Activated CD8-positive, alpha-beta T cell treated with anti-CD3 and anti-CD28 coated beads for 36 hours (primary cell): Measurements from ENCODE around the gene DDX54. TPM values are rescaled to one million over a fixed set of nuclear protein-coding genes. Genes with fewer than 3 reads are reported as not detected.
"Not testable (repeated sequence)": the region's sequence is repeated elsewhere in the genome, so short reads cannot be mapped to it uniquely, and the experiment has no call there.

Source experiments
- ATAC-seq: fragments of 200-7000 bp; cut with Tn5 transposase; one replicate; pipeline ENCODE4 v1.10.0; 2021; ENCODE audit warnings: mild to moderate bottlenecking, moderate library complexity
- CTCF ChIA-PET: fragments of 350-600 bp; sonication (Branson Sonifier 250); formaldehyde crosslinking; loops from one replicate; lab custom pipeline; 2021; ENCODE audit warnings: antibody characterized with exemption; lab: Charles Lee
- POLR2A ChIA-PET: fragments of 350-600 bp; sonication (Branson Sonifier 250); formaldehyde crosslinking; loops from one replicate; lab custom pipeline; 2021; ENCODE audit warnings: antibody characterized with exemption; lab: Charles Lee
- DNase-seq: peaks from one replicate; pipeline ENCODE4 v3.0.0-alpha.2; 2020
- H3K27ac Mint-ChIP-seq: one replicate; pipeline ENCODE4 v1.8.0; 2021; ENCODE audit warnings: mild to moderate bottlenecking, mixed read lengths
- H3K27me3 Mint-ChIP-seq: one replicate; pipeline ENCODE4 v1.8.0; 2021; ENCODE audit warnings: mixed read lengths
- H3K36me3 Mint-ChIP-seq: one replicate; pipeline ENCODE4 v1.8.0; 2021; ENCODE audit warnings: low read depth, mixed read lengths
- H3K4me1 Mint-ChIP-seq: one replicate; pipeline ENCODE4 v1.8.0; 2021; ENCODE audit warnings: low read depth, mixed read lengths
- H3K4me3 Mint-ChIP-seq: one replicate; pipeline ENCODE4 v1.8.0; 2021; ENCODE audit warnings: mild to moderate bottlenecking, moderate library complexity, mixed read lengths
- H3K9me3 Mint-ChIP-seq: one replicate; pipeline ENCODE4 v1.8.0; 2021; ENCODE audit warnings: mixed read lengths
- intact Hi-C: fragments of 100-400 bp; cut with micrococcal nuclease; formaldehyde crosslinking; loops from one replicate; pipeline ENCODE4 v1.10.0; 2022
- total RNA-seq, 2 experiments: library from RNA; stranded (reverse); gene quantifications; one replicate each; pipeline ENCODE4 v1.2.3, GENCODE V29; 2021
- TF ChIP-seq, protein P1 (sequence below): fragments of 200-600 bp; IDR thresholded peaks from one replicate; pipeline ENCODE4 v1.8.0; 2022; ENCODE audit warnings: antibody characterized with exemption, mild to moderate bottlenecking

Gene DDX54
- total RNA-seq, 2 experiments from 2014 or later = 112 to 133 TPM

GRCh38 chr12:113142173-113142885 lies 42.9 kb downstream of the DDX54 start:
- ChIA-PET CTCF (interaction anchor here (1.0 kb wide), 2 partner anchors 10 kb away, joined by 3 to 4 read pairs; no protein-coding TSS in a partner anchor), POLR2A (interaction anchor here (1.8 kb wide), 1 partner anchor 11 kb away, joined by 4 read pairs; no protein-coding TSS in a partner anchor)
- ATAC-seq (peak; percentile 84), DNase-seq (peak; percentile 68)
- peak overlapping the region; percentile 76 for H3K27ac Mint-ChIP-seq
- H3K4me3 Mint-ChIP-seq = no peak overlapping the region
- TF ChIP-seq, protein P1, sequence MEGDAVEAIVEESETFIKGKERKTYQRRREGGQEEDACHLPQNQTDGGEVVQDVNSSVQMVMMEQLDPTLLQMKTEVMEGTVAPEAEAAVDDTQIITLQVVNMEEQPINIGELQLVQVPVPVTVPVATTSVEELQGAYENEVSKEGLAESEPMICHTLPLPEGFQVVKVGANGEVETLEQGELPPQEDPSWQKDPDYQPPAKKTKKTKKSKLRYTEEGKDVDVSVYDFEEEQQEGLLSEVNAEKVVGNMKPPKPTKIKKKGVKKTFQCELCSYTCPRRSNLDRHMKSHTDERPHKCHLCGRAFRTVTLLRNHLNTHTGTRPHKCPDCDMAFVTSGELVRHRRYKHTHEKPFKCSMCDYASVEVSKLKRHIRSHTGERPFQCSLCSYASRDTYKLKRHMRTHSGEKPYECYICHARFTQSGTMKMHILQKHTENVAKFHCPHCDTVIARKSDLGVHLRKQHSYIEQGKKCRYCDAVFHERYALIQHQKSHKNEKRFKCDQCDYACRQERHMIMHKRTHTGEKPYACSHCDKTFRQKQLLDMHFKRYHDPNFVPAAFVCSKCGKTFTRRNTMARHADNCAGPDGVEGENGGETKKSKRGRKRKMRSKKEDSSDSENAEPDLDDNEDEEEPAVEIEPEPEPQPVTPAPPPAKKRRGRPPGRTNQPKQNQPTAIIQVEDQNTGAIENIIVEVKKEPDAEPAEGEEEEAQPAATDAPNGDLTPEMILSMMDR = no peak
- H3K9me3 Mint-ChIP-seq = peaks cover 3% of the 10 kb centered on the region
- intact Hi-C loops = no loop called here
- H3K36me3 Mint-ChIP-seq = no peaks in the 10 kb centered on the region
- peaks cover 8% of the 10 kb centered on the region for H3K4me1 Mint-ChIP-seq
- no peaks in the 10 kb centered on the region for H3K27me3 Mint-ChIP-seq

- peak overlapping the region; percentile 76 for H3K27ac Mint-ChIP-seq
- H3K4me3 Mint-ChIP-seq, H3K36me3 Mint-ChIP-seq, H3K9me3 Mint-ChIP-seq, intact Hi-C loops, DNase-seq, ATAC-seq, H3K27me3 Mint-ChIP-seq: not testable (repeated sequence)
- ChIA-PET CTCF (interaction anchor here (1.0 kb wide), 1 partner anchor 11 kb away, joined by 3 read pairs; no protein-coding TSS in a partner anchor), POLR2A (interaction anchor here (1.8 kb wide), 1 partner anchor 12 kb away, joined by 4 read pairs; no protein-coding TSS in a partner anchor)
- peaks cover 10% of the 10 kb centered on the region for H3K4me1 Mint-ChIP-seq
Measured at GRCh38 chr12:113141716-113142115, 43.6 kb downstream of the DDX54 start.

DNA sequence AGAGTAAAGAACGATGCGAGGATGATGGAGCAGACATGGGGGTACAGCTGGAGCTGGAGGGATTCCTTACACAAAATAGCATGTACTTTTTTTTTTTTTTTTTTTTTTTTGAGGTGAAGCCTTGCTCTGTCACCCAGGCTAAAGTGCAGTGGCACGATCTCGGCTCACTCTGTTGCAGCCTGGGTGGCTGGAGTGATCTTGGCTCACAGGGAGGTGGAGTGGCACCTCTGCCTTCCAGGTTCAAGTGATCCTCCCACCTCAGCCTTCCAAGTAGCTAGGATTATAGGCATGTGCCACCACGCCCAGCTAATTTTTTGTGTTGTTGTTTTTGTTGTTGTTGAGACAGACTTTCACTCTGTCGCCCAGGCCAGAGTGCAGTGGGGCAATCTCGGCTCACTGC lies 44.6 kb downstream of the DDX54 start:
- no peaks in the 10 kb centered on the region for H3K27me3 Mint-ChIP-seq
- DNase-seq (no peak), ATAC-seq (no peak)
- ChIA-PET POLR2A (no interaction called here), CTCF (no interaction called here)
- H3K27ac Mint-ChIP-seq = no peak overlapping the region
- peaks cover 20% of the 10 kb centered on the region for H3K4me1 Mint-ChIP-seq
- H3K4me3 Mint-ChIP-seq = no peak overlapping the region
- no peaks in the 10 kb centered on the region for H3K36me3 Mint-ChIP-seq
- TF ChIP-seq, protein P1 = no peak
- H3K9me3 Mint-ChIP-seq = no peaks in the 10 kb centered on the region
- intact Hi-C loops = no loop called here

GRCh38 chr12:113138826-113139225 lies 46.5 kb downstream of the DDX54 start:
- POLR2A ChIA-PET = interaction anchor here (1.5 kb wide), 1 partner anchor 17 kb away, joined by 3 read pairs; no protein-coding TSS in a partner anchor
- TF ChIP-seq, protein P1 = no peak
- intact Hi-C loops = no loop called here
- Mint-ChIP-seq H3K4me3 (no peak overlapping the region), H3K4me1 (peaks cover 23% of the 10 kb centered on the region), H3K36me3 (no peaks in the 10 kb centered on the region), H3K27me3 (no peaks in the 10 kb centered on the region), H3K9me3 (no peaks in the 10 kb centered on the region), H3K27ac (no peak overlapping the region)
- CTCF ChIA-PET = interaction anchor here (1.7 to 3.3 kb wide), 3 partner anchors 13 to 90 kb away, joined by 5 to 14 read pairs (median 7); no protein-coding TSS in a partner anchor
- ATAC-seq (no peak), DNase-seq (no peak)

DNA sequence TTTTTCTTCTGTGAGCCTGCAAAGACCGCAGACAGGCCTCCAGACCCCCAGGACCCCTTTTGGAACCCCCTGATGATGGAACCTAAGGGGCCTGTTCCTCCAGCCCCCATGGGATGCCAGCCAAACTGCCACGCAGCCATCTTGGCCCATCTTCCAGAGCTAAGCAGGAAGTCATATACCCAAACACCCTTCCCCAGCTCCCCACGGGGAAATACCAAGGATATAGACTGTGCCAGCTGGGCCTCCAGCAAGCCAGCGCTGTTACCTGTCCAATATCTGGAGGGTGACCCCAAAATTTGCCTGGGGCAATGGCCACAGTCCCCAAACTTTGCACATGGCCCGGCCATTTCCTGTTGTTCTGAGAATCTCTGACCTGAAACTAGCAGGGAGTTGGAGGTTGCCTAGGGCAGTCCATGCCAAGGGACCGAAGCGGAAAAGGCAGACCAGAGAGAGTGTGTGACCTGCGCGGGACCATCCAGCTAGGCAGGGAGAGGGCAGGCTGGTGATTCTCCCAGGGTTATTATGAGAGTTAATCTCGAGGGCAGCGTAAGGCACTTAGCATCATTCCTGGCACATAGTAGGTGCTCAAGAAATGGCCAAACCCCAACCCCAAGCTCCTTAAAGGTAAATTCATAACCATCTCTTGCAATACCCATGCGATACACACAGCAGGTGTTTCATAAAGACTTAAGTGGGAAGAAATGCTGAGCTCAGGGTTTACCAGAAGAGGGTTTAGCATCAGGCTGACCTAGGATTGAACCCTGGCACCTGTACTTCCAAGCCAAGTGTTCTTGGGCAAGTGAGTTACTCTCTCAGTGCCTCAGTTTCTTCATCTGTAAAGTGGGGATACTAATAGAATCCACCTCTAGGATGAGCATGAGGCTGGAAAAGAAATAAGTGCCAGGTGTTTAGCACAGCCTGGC lies 47.2 kb downstream of the DDX54 start:
- intact Hi-C loops = no loop called here
- DNase-seq (no peak), ATAC-seq (no peak)
- Mint-ChIP-seq H3K9me3 (no peaks in the 10 kb centered on the region), H3K4me3 (no peak overlapping the region), H3K36me3 (no peaks in the 10 kb centered on the region), H3K4me1 (peaks cover 23% of the 10 kb centered on the region), H3K27me3 (no peaks in the 10 kb centered on the region), H3K27ac (no peak overlapping the region)
- ChIA-PET CTCF (interaction anchor here (1.7 to 3.3 kb wide), 3 partner anchors 14 to 89 kb away, joined by 5 to 14 read pairs (median 7); no protein-coding TSS in a partner anchor), POLR2A (interaction anchor here (1.5 kb wide), 1 partner anchor 18 kb away, joined by 3 read pairs; no protein-coding TSS in a partner anchor)
- TF ChIP-seq, protein P1 = no peak
